Esophagus squamous epithelium (tissue), 4 donors: ENCODE results near the gene SELENOO.

ENCODE experiments used
- CTCF ChIP-seq, 6 experiments: fragments of 450-650 bp in 4 of 6; fragments of 200-600 bp in 2 of 6; sonication (generic) in 2 of 6; IDR thresholded peaks; one replicate each; pipeline ENCODE4 v1.5.1; 2016 to 2019; ENCODE audit warnings: antibody characterized with exemption in 6 of 6, mild to moderate bottlenecking in 4 of 6, moderate library complexity in 4 of 6
- POLR2A ChIP-seq, 4 donors: fragments of 450-650 bp; IDR thresholded peaks; one replicate each; pipeline ENCODE4 v1.6.1; 2017; ENCODE audit warnings: antibody characterized with exemption in 4 of 4, mild to moderate bottlenecking in 4 of 4, moderate library complexity in 3 of 4

DNA sequence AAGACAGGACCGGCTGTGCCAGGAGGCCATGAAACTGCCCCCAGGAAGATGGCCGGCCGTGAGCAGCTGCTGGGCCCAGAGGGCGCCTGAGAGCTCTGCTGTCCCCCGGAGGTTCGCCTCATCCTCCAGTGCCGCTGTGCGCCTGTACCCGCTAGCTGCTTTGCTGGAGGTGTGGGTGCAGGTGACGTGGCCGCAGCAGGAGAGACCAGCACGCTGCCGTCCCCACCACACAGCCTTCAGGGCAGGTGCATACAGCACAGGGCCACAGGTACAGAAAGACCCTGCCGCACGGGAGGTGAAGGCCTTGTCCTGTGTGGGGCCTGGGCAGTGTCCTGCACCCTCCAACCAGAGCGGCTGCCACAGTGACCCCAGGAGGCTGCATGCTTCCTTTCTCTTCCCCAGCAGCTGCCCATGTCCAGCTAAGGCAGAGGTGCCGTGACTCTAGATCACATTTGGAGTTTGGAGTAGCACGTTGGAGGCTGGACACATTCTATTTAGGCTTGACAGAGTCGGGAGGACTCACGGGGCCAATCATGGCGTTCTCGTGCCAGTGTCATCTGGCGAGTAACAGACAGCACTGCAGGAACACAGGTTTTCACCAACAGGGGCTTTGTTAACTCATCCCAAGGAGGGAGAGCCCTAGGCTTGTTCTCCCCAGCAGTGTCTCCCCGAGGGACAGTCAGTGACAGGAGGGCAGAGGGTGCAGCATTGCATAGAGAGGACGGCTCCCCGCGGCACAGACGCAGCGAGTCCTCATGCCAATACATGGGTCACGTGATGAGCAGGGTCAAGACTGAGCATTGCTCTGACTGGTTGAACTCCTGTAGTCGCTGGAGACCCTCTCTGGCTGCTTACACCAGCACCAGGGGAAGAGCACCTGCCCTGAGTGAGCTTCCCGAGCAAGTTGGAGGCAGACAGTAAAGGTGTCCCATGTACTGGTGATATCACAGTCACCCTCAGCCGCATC is 49.0 kb upstream of the SELENOO start:
- TF ChIP-seq CTCF (IDR thresholded peaks at IDR 0.05), result no peak
- TF ChIP-seq POLR2A (IDR thresholded peaks at IDR 0.05), result no peak
